DOHH2 (cell line): ENCODE data around the gene SC5D.

Experiments used
- EZH2phosphoT487 ChIP-seq: fragments of 200-600 bp; sonication (generic); IDR thresholded peaks from 2 replicates; pipeline ENCODE4 v1.6.1; 2017; ENCODE audit warnings: borderline replicate concordance, mild to moderate bottlenecking, antibody characterized with exemption, low read length, moderate library complexity, mixed read lengths
- TF ChIP-seq, protein P1 (sequence below): fragments of 200-600 bp; sonication (generic); IDR thresholded peaks from one replicate; pipeline ENCODE4 v1.5.1; 2014; ENCODE audit warnings: antibody characterized with exemption, mild to moderate bottlenecking, low read depth, low read length; ENCODE audit not compliant: poor library complexity, severe bottlenecking

DNA sequence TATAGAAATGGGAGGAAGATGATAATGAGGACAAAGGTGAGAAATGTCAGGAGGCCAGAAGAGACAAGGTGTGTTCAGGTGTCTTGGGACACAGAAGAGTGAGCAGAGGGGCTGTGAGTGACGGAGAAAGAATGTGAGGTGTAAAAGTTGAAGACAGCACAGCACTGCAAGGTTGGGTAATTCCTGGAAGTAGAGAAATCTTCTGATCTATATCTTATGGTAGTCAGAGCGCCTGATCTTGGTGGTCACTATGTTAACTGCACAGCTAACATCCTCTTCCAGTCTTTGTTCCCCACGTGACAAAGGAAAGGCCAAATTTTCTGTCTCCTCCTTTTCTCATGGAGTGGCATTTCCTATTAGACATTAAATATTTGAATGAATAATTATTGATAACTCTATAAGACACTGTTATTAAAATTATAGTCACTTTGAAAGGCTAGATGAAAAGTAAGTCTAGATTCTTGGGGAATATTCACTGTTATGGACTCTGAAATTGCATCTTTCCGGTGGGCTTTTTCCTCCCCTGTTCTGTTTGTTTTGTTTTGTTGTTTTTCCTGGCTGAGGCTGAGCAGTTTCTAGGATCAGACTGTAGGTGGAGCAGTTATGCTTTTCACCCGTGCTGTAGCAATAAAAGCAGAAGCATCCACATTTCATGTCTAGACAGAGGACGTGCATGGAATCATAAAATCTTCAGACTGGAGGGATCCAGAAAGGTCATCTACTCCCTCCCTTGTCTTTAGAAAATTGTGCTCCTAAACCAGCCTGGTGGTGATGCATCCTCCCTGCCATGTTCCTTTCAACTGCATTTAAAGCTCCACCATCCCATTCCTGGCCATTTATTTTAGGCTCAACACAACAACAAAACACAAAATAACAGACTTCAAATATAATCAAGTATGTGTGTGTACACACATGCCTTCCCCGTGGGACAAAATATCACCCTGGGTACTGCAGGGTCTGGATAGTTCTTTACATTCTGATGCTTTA lies 26.6 kb downstream of the SC5D start:
- no peak for TF ChIP-seq EZH2phosphoT487
- TF ChIP-seq, protein P1, sequence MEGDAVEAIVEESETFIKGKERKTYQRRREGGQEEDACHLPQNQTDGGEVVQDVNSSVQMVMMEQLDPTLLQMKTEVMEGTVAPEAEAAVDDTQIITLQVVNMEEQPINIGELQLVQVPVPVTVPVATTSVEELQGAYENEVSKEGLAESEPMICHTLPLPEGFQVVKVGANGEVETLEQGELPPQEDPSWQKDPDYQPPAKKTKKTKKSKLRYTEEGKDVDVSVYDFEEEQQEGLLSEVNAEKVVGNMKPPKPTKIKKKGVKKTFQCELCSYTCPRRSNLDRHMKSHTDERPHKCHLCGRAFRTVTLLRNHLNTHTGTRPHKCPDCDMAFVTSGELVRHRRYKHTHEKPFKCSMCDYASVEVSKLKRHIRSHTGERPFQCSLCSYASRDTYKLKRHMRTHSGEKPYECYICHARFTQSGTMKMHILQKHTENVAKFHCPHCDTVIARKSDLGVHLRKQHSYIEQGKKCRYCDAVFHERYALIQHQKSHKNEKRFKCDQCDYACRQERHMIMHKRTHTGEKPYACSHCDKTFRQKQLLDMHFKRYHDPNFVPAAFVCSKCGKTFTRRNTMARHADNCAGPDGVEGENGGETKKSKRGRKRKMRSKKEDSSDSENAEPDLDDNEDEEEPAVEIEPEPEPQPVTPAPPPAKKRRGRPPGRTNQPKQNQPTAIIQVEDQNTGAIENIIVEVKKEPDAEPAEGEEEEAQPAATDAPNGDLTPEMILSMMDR, result peak; percentile 85
